GM19372 (cell line): ENCODE measurements around the gene PRSS53.

Experiments
- ATAC-seq: cut with Tn5 transposase; IDR thresholded peaks from one replicate; pipeline ENCODE4 v1.9.1; 2021; ENCODE audit warnings: mild to moderate bottlenecking, low read depth, moderate library complexity; ENCODE audit not compliant: unreplicated experiment

PRSS53 gene

DNA sequence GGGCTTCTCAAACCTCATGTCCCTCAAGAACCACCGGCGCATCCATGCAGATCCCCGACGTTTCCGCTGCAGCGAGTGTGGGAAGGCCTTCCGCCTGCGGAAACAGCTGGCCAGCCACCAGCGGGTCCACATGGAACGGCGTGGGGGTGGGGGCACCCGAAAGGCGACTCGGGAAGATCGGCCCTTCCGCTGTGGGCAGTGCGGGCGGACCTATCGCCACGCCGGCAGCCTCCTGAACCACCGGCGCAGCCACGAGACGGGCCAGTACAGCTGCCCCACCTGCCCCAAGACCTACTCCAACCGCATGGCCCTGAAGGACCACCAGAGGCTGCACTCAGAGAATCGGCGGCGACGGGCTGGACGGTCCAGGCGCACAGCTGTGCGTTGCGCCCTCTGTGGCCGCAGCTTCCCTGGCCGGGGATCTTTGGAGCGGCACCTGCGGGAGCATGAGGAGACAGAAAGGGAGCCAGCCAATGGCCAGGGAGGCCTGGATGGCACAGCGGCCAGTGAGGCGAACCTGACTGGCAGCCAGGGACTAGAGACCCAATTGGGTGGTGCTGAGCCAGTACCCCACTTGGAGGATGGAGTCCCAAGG, 8.6 kb downstream of the PRSS53 start:
- ATAC-seq: no peak

DNA sequence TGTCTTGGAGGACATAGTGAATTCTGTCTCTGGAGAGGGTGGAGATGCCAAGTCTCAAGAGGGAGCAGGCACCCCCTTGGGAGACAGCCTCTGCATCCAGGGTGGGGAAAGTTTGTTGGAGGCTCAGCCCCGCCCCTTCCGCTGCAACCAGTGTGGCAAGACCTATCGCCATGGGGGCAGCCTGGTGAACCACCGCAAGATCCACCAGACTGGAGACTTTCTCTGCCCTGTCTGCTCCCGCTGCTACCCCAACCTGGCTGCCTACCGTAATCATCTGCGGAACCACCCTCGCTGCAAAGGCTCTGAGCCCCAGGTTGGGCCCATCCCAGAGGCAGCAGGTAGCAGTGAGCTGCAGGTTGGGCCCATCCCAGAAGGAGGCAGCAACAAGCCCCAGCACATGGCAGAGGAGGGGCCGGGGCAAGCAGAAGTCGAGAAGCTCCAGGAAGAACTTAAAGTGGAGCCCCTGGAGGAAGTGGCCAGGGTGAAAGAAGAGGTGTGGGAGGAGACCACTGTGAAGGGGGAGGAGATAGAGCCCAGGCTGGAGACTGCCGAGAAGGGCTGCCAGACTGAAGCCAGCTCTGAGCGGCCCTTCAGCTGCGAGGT, 9.3 kb downstream of the PRSS53 start:
- no peak for ATAC-seq

DNA sequence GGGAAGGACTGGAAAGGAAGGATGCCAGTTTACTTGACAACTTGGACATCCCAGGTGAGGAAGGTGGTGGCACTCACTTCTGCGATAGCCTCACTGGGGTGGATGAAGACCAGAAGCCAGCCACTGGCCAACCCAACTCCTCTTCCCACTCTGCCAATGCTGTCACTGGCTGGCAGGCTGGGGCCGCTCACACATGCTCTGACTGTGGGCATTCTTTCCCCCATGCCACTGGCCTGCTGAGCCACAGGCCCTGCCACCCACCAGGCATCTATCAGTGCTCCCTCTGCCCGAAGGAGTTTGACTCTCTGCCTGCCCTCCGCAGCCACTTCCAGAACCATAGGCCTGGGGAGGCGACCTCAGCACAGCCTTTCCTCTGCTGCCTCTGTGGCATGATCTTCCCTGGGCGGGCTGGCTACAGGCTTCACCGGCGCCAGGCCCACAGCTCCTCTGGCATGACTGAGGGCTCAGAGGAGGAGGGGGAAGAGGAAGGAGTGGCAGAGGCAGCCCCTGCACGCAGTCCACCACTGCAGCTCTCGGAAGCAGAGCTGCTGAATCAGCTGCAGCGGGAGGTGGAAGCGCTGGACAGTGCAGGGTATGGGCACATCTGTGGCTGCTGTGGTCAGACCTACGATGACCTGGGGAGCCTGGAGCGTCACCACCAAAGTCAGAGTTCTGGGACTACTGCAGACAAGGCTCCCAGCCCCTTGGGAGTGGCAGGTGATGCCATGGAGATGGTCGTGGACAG, 10.0 kb downstream of the PRSS53 start:
- ATAC-seq: no peak

DNA sequence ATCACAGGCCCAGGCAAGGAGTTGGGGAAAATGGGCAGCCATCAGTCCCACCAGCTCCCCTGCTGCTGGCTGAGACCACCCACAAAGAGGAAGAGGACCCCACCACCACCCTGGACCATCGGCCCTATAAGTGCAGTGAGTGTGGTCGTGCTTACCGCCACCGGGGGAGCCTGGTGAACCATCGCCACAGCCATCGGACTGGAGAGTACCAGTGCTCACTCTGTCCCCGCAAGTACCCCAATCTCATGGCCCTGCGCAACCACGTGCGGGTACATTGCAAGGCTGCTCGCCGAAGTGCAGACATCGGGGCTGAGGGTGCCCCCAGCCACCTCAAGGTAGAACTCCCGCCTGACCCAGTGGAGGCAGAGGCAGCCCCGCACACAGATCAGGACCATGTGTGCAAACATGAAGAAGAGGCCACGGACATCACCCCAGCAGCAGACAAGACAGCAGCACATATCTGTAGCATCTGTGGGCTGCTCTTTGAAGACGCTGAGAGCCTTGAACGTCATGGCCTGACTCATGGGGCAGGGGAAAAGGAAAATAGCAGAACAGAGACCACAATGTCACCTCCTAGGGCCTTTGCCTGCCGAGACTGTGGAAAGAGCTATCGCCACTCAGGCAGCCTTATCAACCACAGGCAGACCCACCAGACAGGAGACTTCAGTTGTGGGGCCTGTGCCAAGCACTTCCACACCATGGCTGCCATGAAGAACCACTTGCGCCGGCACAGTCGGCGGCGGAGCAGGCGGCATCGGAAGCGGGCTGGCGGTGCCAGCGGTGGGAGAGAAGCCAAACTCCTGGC, 10.9 kb downstream of the PRSS53 start:
- no peak for ATAC-seq

DNA sequence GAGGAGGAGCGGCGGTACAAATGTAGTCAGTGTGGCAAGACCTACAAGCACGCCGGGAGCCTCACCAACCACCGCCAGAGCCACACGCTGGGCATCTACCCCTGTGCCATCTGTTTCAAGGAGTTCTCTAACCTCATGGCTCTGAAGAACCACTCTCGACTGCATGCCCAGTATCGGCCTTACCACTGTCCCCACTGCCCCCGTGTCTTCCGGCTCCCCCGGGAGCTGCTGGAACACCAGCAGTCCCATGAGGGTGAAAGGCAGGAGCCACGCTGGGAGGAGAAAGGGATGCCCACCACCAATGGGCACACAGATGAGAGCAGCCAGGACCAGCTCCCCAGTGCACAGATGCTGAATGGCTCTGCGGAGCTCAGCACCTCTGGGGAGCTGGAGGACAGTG, 11.7 kb downstream of the PRSS53 start:
- ATAC-seq: no peak

DNA sequence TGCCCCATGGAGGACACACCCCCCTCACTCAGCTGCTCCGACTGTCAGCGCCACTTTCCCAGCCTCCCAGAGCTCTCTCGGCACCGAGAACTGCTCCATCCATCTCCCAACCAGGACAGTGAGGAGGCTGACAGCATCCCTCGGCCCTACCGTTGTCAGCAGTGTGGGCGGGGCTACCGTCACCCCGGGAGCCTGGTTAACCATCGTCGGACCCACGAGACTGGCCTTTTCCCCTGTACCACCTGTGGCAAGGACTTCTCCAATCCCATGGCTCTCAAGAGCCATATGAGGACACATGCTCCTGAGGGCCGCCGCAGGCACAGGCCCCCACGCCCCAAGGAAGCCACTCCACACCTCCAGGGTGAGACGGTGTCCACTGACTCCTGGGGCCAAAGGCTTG, 12.4 kb downstream of the PRSS53 start:
- ATAC-seq: no peak

DNA sequence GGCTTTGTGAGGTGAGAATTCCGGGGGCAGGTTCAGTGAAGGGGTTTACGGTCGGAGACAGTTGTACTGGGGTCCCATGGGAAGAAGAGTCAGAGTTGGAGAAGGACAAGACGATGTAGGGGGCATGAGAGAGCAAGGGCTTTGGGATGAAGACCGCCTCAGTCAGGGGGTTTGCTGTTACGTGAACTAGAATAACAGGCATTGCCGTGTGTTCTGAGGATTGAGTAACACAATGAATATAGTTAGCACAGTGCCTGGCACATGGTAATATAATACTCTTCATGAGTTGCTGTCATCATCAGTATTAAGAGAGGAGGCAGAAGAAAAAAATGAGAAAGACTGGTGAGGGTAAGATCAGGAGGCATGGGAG, 13.9 kb downstream of the PRSS53 start:
- no peak for ATAC-seq

DNA sequence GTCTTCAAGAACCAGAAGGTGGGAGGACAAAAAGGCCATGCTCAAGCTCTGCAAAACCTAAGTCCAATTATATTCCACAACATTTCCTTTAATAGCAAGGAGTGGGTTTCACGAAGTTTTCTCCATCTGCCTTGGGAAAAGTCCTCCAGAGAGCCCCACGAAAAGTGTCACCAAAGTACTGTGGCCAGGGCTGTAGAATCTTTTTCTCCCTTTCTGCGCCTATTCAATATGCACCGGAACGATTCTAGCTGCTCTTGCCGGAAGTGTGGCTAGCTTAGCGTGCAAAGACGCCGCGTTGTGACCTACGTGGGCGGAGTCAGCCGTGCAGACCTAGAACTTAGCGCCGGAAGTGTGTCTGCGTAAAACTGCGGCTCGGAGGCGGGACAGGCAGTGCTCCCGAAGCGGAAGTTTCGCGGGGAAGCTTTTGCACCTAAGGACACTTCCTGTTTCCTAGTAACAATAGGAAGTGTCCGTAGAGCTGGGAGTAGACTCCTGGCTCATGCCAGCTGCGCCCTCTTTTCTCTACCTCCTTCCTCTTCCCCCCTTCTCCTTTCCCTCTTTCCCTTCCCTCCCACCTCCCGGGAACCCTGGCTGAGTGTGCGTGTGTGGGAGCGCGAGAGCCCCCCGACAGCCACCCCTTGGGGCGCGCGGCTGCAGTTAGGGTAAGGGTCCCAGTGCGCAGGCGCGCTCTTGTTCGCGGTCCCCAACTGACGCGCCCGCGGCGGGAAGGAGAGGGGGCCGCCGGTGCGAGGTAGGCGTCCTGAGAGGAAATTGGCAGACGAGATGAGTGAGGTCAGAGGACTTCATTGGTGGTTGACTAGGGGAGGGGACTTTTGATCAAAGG, 14.6 kb downstream of the PRSS53 start, which contains the start of the genes ZNF646 and ZNF668:
ZNF646 (plus strand) TSS at position 453 of the 844 bp plus-strand sequence. CDS start 1,903 bp downstream, outside the sequence.
ZNF668 (minus strand) TSS at position 271 of the 844 bp plus-strand sequence. CDS start 9,781 bp downstream, outside the sequence.
- peak; percentile 69 for ATAC-seq

DNA sequence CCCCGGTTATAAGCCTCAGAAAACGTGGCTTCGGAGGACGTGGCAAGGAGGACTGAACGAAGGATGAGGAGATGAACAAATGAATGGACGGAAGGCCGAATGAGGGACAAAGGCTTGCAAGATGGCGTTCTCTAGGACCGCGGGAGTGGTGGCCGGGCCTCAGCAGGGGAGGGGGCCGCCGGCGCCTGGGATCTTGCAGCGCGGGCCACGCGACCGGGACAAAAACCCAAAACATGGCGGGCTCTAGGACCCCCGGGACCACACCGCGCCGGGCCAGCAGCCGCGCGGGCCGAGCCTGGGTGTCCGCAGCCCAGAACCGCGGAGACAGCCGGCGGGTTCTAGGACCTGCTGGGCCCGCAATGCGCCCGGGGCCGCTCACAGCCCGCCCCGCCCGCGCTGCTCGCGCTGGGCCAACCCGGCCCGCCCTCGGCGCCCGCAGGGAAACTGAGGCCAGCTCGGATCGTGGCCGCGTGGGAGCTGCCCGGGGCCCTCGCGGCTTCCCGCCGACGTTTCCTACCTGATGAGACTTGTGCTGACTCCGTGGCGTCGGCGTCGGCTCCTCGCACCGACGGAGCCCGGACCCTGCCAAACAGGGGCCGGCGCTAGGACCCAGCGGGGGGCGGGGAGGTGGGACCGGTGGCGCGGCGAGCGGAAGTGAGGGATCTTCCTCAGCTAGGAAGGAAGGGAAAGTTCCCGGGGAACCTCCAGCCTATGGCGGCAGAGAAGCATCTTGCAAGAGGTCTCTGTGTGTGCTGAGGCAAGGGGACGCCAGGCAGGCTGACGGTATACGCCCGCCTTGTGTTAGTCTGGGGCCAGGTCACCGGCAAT, 15.4 kb downstream of the PRSS53 start:
- peak; percentile 47 for ATAC-seq

DNA sequence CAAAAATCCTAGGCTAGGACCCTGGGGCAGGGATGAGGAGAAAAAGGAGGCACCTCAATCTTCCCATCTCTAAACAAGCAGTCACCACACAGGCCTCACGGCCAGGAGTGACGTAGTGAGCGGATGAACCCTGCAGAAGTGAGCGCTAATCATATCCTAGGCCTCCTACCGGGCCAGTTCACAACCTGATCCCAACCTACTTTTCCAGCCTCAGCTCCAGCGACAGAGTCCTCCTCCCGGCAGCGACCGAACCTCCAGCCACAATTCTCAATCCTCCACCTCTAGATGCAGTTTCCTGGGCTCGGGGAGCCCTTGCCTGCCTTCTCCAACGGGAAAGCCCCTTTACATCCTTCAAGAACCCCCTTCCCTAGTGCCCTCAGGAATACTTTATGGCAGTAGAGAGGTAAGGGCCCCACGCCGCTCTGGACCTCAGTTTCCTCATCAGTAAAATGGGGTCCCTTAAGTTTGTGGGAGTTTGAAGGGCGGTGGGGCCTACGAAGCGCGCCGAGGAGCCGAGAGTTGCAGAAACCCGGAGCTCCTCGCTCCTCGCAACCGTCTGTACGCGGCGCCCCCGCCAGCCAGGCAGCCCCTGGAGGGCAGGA, 16.1 kb downstream of the PRSS53 start:
- no peak for ATAC-seq

DNA sequence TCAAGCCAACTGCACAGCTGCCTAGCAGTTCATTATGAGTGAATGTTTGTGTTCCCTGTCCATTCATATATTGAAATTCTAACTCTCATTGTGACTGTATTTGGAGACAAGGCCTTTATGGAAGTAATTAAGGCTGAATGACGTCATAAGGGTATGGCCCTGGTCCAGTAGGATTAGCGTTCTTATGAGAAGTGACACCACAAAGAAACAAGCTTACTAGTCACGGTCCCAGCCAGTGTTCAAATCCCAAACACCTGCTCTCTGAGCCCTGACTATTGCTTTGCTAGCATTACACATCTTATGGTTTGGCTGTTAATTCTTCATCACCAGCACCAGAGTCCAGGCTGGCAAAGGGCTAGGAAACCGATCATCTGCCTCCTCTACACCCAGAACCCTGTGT, 16.9 kb downstream of the PRSS53 start:
- ATAC-seq: no peak

DNA sequence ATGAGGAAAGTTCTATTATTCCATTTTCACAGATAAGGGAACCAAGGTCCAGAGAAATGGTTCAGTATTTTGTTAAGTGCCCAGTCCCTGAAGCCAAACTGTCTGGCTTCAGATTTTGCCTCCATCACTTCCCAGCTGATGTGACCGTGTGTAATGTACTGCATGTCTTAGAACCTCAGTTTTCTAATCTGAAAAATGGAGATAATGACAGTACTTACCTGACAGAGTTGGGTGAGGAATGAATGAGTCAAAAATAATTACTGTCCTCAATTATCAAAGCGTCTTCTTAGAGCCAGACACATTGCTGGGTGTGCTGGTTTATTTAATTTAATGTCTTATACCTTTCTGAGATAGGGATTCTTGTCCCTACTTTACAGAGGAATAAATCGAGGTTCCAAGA, 21.4 kb downstream of the PRSS53 start:
- no peak for ATAC-seq

DNA sequence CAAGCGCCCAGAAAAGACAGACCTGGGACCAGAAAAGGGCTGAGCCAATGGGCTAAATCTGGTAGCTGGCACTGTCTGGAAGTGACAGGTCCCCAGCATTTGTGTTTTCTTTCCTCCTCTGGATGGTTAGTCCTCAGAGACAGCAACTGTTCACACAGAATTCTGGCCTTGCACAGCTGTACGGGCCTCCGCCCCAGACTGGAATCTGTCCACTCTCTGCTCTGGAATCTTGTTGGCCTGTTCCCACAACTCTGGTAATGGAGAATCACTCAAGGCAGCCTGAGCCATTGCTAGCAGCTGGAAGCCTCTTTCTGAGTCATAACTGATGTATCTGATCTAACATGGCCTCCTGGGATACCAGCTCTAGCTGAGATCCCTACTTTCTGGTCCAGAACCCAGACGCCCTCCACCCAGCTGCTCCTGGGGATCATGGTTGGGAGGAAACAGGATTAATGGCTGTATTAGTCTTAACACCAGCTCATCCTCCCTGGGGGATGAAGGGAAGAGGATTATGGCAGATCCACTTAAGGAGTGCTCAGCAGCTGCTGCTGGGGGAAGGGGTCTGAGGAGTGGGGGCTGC, 23.8 kb downstream of the PRSS53 start:
- ATAC-seq: no peak

DNA sequence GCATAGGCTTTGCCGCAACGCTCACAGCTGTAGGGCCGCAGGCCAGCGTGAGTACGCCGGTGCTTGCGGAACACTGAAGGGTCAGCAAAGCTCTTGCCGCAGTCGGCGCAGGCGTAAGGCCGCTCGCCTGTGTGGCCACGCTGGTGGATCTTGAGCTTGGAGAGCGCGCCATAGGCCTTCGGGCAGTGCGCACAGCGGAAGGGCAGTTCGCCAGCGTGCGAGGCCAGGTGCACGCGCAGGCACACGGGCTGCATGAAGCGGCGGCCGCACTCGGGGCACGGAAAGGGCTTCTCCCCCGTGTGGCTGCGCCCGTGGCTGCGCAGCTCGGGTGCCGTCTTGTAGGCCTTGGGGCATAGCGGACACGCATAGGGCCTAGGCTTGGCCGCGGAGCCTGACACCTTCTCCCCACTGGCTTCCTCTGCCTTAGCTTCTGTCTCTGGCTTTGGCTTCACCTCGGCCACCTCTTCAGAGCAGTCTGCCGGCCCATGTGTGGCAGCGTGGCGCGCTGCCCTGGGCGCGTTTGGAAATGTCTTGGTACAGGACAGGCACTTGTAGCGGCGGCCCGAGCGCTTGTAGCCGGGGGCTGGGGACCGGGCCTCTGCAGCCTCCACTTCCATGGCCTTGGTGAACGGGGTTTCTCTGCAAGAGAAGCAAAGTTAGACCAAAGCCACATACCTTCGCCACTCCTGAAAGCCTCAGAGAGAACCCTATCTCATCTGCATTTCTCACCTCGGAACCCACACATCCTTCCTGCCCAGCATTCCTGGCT, 24.7 kb downstream of the PRSS53 start:
- ATAC-seq: no peak

DNA sequence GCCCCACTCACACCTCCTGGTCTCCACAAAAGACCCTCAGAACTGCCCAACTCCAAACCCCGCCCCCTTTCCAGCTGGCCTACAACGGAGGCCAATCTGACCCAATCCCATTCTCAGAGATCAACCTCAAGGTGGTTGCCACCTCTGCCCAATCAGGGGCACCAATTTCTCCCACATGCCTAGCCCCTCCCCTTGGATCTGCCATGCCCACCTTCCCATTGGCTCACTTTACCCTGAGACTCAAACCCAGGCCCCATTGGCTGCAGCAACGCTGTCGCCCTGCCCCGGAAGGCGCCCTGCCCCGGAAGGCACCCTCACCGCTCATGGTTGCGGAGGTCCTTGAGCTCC, 25.3 kb downstream of the PRSS53 start:
- ATAC-seq: no peak

DNA sequence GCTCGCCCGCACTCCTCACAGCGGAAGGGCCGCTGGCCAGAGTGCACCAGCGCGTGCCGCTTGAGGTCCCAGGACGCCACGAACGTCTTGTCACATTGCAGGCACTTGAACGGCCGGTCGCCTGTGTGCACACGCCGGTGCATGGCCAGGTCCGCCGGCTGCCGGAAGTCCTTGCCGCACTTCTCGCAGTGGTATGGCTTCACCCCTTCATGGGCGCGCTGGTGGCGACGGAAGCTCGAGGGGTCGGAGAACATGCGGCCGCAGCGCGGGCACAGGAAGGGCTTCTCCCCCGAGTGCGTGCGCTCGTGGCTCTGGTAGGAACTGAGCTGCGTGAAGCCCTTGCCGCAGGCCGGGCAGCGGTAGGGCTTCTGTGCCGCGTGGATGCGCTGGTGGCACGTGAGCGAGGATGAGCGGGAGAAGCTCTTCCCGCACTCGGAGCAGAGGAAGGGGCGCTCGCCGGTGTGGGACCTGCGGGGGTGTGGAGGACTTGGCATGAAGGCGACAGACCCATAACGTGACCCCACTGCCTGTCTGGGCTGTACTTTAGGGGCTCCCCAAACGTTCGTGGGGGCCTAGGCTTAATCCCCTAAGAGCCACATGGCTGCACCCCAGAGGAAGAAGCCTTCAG, 26.8 kb downstream of the PRSS53 start:
- ATAC-seq: no peak

DNA sequence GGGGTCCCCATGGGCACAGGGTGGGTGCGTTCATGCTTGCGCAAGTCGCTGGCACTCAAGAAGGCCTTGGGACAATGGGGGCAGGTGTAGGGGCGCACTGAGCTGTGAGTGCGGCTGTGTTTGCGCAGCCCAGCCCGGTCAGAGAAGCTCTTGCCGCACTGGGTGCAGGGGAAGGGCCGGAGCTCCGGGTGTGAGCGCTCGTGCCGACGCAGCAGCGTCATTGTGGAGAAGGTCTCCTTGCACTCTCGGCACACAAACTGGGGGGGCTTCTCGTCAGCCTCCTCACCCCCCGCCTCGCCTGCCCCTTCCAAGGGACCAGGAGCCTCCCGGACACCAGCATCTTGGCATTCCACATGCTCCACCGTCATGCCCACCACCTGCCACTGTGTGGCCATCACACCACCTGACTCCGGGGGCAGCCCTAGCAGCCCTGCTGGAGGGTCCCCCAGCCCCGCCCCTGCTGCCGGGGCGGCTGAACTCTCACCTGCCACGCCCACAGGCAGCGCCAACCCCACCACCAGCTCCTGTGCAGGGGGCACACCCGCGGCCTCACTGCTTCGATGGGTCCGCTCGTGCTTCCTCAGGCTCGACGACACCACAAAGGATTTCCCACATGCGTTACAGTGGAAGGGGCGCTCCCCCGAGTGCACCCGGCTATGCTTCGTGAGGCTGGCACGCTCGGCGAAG, 27.5 kb downstream of the PRSS53 start:
- no peak for ATAC-seq
